GM18517 (cell line): Measurements from ENCODE around the gene CRYBG2.
A peak's percentile ranks its signal among the peaks of the same experiment; 100 is the strongest.
"Not testable (repeated sequence)": the region's sequence is repeated elsewhere in the genome, so short reads cannot be mapped to it uniquely, and the experiment has no call there.

Experiments
- ATAC-seq: cut with Tn5 transposase; IDR thresholded peaks from one replicate; pipeline ENCODE4 v1.9.1; 2021; ENCODE audit warnings: mild to moderate bottlenecking, moderate library complexity; ENCODE audit not compliant: unreplicated experiment

Gene CRYBG2

DNA sequence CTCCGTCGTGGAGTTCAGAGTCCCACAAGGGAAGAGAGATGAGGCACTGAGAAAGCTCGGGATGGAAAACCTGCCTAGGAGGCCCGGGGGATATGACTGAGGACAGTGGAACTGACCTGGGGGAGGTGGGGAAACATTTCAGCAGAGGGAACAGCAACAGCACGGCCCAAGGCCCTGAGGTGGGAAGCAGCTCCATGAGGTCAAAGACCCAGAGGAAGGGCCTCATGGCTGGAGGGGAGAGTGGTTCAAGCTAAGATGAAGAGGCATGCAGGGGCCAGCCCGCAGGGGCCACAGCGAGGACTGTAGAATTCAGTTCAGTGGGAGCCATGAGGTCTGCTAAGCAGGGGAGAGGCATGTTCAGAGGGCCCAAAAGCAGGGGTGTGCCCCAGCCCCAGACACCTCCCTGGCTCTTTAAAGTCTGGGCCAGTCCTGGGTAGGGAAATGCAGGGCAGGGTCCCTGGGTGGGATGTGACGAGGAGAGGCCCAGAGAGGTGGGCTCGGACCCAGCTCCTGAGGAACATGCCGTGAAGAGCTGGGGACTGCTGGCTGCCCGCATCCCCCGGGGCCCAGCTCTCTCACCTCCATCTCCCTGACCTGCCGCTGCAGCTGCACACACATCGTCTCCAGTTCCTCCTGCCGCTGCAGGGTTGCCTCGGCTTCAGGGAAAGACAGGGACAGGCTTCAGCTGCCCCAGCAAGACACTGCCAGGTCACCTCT lies 57.4 kb downstream of the CRYBG2 start:
- ATAC-seq: no peak

DNA sequence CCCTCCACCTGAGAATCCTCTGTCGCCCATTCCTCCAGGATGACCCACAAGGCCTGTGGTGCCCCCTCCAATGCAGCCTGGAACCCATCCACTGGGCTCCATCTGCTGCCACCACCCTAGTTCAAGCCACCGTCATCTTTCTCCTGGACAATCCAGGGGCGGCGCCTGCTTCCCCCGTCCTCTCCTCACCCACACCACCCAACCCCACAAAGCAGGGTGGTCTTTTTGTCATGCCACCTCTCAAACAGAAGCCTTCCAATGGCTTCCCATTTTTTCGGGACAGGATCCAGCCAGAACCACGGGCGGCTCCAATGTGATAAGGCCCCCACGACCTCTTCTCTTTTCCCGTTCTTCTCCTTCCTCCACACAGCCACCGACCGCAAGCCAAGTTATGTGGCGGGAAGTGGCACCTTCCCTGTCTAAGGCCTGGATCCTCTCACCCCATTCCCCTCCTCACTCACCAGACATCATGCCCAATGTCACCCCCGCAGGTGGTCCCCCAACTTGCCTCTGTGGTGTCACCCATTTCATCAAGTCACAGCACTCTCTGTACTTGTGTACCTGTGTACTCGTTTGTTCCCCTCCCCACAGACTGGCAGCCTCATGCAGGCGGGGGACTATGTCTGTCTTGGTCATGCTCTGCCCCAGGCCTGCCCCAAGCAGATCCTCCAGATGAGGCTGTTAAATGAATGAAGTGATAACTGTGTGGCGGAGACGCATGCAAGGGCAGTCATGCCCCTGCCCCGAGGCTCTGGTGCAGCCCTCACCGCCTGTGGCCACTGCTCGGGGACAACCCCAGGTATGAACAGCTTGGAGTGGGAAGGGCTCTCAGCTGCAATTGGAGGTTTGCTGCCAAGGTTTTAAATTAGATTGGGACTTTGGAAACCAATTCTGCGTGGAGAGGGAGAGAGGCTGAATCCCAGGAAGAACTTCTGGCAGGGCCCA lies 58.5 kb downstream of the CRYBG2 start:
- no peak for ATAC-seq

DNA sequence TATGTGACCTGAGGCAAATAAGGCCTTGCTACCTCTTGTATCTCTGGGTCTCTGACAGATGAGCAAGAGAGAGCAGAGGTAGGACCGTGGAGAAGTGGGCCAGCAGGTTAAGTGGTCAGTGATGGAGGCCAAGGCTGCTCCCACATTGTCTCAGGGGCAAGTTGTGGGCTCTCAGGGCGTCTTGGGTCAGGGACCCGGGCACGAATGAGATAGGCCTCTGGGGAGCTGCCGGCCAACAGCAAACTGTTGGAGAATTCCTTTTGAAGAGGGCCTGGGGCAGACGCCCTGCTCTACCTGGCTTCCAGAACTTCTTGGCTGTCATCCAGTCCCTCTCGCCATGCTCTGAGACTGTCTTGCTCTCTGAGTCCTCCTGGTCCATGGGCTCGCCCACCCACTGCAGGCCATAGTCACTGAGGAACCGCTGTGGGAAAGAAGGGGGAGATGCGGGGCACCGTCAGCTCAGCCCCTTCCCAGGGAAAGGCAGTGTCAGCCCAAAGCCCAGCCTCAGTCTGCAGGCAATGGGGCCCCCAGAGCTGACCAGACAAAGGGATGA lies 59.9 kb downstream of the CRYBG2 start:
- no peak for ATAC-seq

DNA sequence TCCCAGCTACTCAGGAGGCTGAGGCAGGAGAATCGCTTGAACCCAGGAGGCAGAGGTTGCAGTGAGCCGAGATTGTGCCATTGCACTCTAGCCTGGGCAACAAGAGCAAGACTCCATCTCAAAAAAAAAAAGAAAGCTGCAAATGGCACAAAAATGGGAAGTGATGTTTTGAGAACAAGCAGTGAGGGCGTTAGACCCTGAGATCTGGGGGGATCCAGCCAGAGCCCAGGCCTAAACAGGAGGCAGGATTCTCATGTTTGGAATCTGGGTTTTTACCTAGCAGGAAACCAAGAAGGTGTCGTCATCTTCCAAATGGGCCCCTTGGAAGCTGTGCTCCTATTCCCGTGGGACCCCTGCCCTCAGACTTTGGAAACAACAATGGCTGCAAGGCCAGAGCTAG lies 61.2 kb downstream of the CRYBG2 start:
- ATAC-seq: not testable (repeated sequence)

DNA sequence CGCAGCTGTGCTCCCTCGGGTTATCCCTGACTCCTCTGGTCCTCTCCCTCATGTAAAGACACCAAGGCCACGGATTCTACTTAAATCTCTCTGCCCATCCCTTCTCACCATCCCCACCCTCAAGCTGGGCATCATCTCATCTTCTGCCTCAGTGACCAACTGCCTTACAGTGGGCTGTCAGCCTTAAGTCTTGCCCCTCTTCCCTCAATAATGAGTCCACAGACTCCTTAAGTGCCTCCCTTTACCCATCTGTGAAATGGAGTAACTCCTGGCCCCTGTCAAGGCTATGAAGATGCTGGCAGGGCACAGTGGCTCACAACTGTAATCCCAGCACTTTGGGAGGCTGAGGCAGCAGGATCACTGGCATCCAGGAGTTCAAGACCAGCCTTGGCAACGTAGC lies 62.0 kb downstream of the CRYBG2 start:
- no peak for ATAC-seq

DNA sequence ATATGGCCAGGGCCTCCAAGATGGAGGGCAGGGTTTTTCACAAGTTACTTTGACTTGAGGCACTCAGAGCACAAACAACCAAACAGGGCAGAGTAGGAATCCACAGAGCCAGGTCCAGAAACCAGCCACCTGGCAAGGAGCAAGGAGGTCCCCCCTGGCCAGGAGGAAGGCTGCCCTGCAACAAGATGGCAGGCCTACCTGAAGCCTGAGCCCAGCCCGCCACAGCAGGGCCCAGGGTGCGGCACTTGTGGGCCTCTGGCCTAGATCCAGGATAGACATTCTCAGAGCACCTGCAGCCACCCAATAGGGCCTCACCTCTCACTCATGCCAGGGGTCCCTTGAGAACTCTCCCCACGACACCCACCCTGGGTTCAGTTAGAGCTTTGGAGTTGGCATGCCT lies 62.5 kb downstream of the CRYBG2 start:
- ATAC-seq: no peak

DNA sequence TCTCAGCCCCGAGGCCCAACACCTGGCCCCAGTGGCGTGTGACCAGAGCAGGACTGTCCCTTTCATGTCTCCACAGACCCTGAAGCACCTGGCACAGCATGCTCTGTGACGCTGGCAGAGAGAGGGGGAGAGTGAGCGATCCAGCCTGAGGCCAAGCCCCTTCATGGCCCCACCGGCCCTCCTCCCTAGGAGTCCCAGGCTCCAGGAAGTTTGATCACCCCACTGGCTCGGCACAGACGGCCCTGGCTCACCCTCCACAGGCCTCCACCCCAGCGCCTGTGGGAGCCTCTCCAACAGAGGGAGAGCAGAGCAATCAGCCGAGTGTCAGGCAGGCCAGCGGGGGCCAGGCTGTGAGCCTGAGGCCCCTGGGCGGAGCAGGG lies 63.1 kb downstream of the CRYBG2 start:
- no peak for ATAC-seq

DNA sequence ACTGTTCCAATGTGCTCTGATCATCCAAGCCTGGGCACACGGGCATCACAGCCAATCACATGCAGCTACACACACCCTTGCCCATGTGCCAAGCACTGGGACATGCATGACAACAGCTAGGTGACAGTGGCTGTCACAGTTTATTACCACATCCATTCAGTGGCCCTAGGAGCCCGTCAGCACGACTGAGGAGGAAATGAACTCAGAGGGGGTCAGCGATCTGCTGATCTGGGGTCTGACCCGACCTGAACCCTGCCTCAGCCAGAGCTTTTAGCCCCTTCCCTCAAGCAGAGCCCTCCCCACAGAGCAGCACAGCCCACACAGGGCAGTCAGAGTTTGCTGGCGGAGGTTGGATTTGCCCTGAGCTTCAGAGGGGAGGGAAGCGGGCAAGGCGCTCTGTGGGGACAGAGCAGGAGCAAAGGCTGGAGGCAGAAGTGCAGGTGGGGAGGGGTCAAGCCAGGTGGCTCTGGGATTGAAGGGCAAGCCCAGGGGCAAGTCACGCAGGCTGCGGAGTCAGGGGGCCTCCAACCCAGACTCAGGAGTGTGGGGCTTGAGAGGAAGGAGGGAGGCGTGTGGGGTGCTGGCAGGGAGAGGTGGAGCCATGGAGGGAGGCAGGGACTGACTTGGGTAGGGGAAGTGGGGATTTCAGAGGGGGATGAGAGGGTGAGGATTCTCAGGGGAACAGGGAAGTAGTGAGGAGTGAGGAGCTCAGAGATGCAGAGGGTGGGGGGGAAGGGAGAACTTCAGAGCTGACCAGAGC lies 63.6 kb downstream of the CRYBG2 start:
- no peak for ATAC-seq

DNA sequence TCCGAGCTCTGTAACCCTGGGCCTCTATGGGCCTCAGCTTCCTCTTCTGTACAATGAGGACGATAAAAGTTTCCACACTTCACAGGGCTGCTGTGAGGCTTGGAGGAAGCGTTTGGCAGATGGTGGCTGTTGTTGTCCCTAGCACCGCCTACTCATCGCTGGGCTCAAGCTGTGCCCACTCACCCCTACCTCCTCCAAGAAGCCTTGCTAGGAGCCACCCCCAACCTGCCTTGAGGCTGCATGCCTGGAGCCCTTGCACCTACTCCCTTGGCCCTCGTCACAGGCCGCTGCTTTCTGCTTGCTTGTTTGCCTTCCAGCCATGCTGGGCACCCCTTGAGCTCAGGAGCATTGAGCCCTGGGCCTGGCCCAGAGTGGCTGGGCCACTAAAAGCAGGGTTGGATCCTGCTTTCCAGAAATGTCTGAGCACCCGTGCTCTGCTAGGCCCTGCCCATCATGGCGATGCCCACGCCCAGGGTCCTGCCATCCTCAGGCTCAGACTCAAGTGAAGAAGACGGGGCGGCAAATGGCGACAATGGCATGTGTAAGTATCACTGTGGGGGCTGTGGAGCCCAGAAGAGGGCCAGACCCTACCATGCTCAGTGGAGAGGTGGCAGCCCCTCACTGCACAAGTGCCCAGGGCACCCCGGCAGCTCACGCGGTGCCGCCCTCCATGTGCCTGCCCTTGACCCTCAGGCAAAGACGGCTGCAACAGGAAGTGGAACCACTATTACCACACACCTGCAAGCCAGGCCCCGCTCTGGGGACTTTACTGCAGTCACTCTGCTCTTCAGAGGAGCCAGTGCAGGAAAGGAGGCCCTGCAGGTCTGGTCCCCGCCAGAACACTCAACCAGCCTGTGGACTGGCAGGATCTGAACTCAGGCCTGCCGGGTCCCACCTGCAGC lies 64.5 kb downstream of the CRYBG2 start:
- ATAC-seq: no peak

DNA sequence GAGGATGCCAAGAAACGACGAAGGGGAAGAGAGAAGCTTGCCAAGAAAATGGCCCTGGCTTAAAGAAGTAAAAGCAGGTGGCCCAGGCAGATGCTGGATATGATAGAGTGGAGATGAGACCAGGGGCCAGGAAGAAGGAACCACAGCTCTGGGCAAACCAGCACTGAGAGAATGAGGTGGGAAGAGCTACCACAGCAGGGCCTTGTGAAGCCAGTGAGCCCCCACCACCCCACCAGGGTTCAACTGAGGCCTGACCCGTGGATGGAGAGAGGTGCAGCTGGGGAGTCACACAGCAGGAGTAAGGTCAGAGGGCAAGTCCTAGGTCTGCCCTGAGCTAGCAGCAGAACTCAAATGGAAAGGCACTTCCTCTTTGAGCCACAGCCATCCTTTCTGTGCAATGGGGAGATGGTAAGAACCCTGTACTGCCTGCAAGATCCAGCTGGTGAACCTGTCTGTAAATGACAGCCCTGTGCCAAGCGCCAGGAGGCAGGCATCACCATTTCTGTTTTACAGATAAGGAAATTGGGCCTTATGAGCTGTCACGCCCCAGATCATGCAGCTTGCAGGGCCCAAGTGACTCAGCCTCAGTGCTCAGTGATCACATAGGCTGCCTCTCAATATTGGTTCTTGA lies 65.5 kb downstream of the CRYBG2 start:
- no peak for ATAC-seq

DNA sequence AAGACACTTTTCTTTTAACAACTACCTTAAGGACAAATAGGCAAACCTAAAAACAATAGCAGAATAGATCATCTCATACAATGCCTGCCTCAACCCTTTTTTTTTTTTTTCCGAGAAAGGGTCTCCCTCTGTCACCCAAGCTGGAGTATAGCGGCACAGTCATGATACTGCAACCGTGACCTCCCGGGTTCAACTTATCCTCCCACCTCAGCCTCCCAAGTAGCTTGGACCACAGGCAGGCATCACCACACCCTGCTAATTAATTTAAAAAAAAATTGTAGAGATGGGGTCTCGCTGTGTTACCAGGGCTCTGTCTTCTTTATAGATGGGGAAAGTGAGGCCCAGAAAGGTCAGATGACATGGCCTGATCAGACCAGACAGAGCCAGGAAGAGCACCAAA lies 66.1 kb downstream of the CRYBG2 start:
- no peak for ATAC-seq

DNA sequence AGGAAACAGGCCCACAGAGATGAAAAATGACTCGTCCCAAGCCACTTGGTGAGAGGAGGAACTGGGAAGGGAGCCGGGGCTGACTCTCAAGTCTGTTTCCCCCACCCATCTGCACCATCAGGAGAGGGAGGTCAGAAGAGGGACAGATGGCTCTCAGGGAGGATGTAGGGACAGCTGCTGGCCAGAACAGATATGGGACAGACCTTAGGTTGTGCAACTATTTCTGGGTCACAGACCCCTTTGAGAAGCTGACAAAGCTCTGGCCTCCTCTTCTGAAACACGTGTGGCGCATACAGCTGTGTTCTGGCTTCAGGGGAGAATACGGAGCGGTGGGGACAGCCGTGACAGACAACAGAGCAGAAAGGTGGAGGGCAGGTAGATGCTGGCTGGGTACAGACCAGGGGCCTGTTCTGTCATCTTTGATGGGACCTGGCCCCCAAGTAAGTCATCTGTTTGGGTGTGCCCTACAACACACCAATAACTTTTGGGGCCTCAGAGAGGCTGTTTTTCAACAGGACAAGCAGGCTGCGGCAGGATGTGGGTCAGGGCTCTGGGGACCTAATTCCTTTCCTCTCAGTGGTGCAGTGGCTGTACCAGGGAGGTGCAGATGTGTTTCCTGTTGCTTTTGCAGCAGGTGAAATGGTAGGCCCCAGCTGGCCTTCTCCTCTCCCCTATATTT lies 66.8 kb downstream of the CRYBG2 start:
- peak; percentile 30 for ATAC-seq

DNA sequence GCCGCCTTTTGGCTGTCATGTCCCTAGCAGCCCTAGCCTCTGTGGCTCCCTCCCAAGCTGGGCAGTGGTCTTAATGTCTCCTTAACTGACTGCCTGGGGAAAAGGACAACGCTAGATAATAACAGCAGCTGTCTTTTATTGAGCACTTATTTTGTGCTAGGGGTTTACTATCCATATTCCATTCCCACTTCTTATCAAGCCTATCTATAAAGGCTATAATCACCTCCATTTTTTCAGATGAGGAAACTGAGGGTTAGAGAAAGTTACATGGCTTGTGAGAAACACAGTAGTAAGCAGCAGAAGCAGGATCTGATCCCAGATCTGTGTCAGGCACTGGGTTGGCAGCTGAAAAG lies 67.9 kb downstream of the CRYBG2 start:
- ATAC-seq: no peak

DNA sequence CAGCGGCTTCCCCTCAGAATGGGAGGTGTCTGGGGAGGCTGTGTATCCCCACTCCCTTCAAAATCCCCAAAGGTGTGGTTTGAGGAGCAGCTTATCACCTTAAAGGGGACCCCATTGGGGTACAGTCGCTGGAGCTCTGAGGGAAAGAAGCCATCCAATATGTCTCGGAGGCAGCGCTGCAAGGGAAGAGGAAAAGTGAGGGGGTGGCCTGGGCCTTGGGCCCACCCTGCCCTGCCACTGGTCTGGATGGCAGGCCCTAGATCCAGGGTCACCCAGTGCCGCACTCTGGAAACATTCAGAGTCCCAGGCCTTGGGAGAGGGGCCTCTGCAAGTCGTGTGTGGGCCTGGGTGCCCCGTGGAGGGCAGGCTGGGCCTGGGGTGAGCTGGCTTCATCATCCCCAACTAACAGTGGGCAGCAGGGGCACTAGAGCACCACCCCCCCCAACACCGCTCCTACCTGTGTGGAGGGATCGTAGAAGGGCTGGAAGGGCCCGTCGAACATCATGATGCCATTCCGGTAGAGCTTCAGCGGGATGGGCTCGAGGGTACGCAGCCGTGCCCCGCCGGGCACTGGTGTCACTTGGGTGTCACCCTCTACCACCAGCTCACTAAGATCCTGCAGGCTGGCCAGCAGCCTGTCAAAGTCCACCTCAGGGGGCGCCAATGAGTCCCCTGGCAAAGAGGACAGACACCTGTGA lies 68.4 kb downstream of the CRYBG2 start:
- no peak for ATAC-seq

DNA sequence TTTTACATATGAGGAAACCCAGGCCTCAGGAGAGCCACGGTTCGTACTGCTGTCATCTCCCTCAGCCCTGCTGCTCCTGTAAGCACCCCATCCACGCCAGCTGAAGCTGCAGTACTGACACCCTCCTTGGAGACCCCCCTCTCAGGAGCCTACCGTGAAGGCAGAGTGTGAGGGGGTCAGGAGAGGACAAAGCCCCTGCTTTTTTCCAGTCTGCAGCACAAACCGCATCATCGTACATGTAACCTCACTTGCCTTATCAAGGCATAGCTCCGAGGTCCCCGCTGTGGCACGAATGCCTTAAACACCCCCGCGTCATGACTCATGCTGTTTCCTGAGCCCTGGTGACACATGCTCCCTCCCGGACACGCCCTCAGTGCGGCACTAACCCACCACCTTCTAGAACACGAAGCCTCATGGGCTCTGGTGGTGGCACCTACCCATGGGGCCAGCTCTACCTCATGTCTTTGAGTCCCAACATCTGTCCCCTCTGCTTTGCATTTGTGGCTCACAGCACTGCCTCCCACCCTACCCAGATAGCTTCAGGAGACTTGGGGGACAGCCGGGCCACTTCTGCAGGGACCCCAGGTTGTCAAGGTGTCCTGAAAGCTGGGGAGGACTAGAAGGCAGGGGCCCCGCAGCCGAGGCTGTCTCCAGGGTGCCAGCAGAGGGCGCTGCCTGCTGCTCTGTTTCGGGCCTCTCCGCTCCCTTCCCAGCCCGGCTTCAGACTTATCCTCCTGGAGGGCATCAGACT lies 69.2 kb downstream of the CRYBG2 start:
- ATAC-seq: no peak

DNA sequence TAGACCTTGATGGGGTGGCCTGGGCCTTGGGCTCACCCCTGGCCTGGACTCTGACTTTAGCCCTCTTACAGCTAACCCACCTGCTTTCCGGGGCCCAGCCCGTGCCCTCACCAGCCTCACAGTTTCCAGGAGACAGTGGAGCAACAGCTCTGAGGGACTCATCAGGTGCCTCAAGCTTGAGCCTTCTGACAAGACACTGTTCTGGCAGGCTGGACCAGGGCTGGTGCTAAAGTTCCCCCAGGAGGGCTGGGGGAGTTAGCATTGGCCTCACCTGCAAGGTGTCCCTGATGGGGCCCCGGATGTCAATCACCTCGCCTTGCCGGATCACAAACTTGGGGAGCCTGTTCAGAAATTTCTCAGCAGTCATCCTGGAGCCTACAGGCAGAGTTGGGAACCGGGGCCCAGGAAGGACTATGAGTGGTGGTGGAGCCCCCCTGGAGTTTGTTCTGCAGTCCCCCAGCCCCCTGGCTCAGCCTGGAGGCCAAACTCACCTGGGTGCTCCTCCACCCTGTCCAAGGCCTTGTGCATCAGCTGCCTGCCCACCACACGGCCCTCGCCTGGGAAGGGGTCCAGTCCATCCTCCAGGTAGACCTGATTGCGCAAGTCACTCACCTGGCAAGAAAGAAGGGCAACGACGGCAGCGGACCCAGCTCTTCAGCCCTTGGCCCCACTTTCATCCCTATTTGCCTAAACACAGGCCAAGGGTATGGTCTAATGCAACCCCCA lies 69.9 kb downstream of the CRYBG2 start:
- no peak for ATAC-seq

DNA sequence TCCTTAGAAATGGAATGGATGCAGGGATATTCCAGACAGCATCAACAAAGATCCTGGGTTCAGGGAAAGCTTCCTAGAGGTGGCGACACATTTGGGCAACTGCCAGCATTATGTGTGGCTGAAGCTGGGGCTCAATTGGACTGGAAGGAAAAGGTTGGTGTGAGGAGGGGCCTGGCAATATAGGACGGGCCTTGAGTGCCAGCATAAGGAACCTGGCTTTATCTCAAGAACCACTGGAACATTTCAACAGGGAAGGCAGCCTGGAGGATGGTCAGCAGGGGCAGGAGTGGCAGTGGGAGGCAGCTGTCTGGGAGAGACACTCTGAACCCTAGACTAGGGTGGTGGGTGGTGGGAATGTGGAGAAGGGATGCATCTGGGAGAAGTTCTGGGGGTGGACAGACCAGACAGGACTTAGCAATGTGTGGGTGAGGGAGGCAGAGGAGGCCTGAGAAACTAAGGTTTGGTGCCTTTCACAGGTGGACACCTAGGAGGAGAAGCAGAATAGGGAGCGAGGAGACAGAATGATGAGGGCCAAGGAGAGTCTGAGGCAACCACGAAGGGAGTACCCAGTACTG lies 70.6 kb downstream of the CRYBG2 start:
- ATAC-seq: no peak
